ENCODE results near the gene CPT1C. TPM values are rescaled to one million over a fixed set of nuclear protein-coding genes. Genes with fewer than 3 reads are reported as not detected.

CPT1C gene
- polyA plus RNA-seq, 3 donors from 2014 or later = not detected

GRCh38 chr19:49749771-49750170, 58.9 kb downstream of the CPT1C start:
- Mint-ChIP-seq H3K9me3 (peaks cover 0 to 3% (median 0%) of the 10 kb centered on the region in 6 donors), H3K27me3 (ENCODE audit: low read depth in 3 of 3) (peaks cover 0 to 4% (median 0%) of the 10 kb centered on the region in 3 donors), H3K4me3 (peak overlapping the region in 1 of 5 donors; percentile 44), H3K27ac (peak overlapping the region in 3 of 6 donors; percentile 13 to 85 (median 83)), H3K4me1 (peaks cover 20 to 36% of the 10 kb centered on the region in 2 donors), H3K36me3 (no peaks in the 10 kb centered on the region)
- no peak for DNase-seq

- Mint-ChIP-seq H3K36me3 (peaks cover 0 to 4% (median 0%) of the 10 kb centered on the region in 3 donors), H3K27ac (no peak overlapping the region), H3K9me3 (peaks cover 0 to 10% (median 3%) of the 10 kb centered on the region in 6 donors), H3K27me3 (ENCODE audit: low read depth in 3 of 3) (peaks cover 0 to 2% (median 2%) of the 10 kb centered on the region in 3 donors), H3K4me1 (peaks cover 20 to 28% of the 10 kb centered on the region in 2 donors), H3K4me3 (no peak overlapping the region)
- no peak for DNase-seq
Measured at GRCh38 chr19:49752701-49753100, 61.8 kb downstream of the CPT1C start.

- DNase-seq = no peak
- H3K9me3 Mint-ChIP-seq = peaks cover 0 to 10% (median 3%) of the 10 kb centered on the region in 6 donors
- H3K27ac Mint-ChIP-seq = no peak overlapping the region
- no peak overlapping the region for H3K4me3 Mint-ChIP-seq
- H3K36me3 Mint-ChIP-seq = peaks cover 0 to 4% (median 0%) of the 10 kb centered on the region in 3 donors
- H3K27me3 Mint-ChIP-seq (ENCODE audit: low read depth in 3 of 3) = peaks cover 0 to 4% (median 2%) of the 10 kb centered on the region in 3 donors
- peaks cover 0 to 3% of the 10 kb centered on the region in 2 donors for H3K4me1 Mint-ChIP-seq
Measured at GRCh38 chr19:49755956-49756355, 65.0 kb downstream of the CPT1C start.

DNA sequence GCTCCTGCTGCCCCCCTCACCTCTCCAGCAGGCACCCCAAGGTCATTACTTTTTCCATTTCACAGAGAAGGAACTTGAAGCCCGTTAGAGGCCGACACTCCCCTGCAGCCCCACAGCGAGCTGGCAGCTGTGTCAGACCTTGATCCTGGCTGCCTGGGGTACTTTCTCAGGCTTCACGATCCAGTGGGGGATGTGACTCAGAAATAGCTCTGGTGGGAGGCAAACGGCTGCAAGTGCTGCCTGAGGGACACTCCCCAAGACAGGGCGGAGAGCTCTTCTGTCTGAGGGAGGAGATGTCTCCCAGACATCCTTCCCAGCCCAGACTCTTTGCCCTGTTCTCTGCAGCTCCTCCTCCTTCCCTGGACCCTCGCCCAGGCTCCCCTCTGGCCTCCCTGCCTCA, 67.4 kb downstream of the CPT1C start:
- no peak overlapping the region for H3K4me3 Mint-ChIP-seq
- DNase-seq = no peak
- peaks cover 0 to 4% (median 4%) of the 10 kb centered on the region in 3 donors for H3K27me3 Mint-ChIP-seq (ENCODE audit: low read depth in 3 of 3)
- peaks cover 0 to 4% (median 0%) of the 10 kb centered on the region in 3 donors for H3K36me3 Mint-ChIP-seq
- H3K27ac Mint-ChIP-seq = no peak overlapping the region
- no peaks in the 10 kb centered on the region for H3K4me1 Mint-ChIP-seq
- H3K9me3 Mint-ChIP-seq = peaks cover 0 to 10% (median 3%) of the 10 kb centered on the region in 6 donors

GRCh38 chr19:49761249-49761624, 70.3 kb downstream of the CPT1C start:
- no peak overlapping the region for H3K27ac Mint-ChIP-seq
- H3K4me3 Mint-ChIP-seq = no peak overlapping the region
- DNase-seq = no peak
- peaks cover 1 to 8% (median 6%) of the 10 kb centered on the region in 3 donors for H3K27me3 Mint-ChIP-seq (ENCODE audit: low read depth in 3 of 3)
- H3K36me3 Mint-ChIP-seq = no peaks in the 10 kb centered on the region
- H3K9me3 Mint-ChIP-seq = peaks cover 0 to under 1% (median 0%) of the 10 kb centered on the region in 6 donors
- peaks cover 5 to 7% of the 10 kb centered on the region in 2 donors for H3K4me1 Mint-ChIP-seq

GRCh38 chr19:49761625-49762311, 70.9 kb downstream of the CPT1C start:
- Mint-ChIP-seq H3K4me3 (no peak overlapping the region), H3K27ac (peak overlapping the region in 1 of 6 donors; percentile 17), H3K36me3 (no peaks in the 10 kb centered on the region), H3K9me3 (no peaks in the 10 kb centered on the region), H3K27me3 (ENCODE audit: low read depth in 3 of 3) (peaks cover 6 to 12% (median 10%) of the 10 kb centered on the region in 3 donors), H3K4me1 (peaks cover 9 to 11% of the 10 kb centered on the region in 2 donors)
- no peak for DNase-seq

GRCh38 chr19:49763230-49763629, 72.3 kb downstream of the CPT1C start, which contains the start of gene TSKS:
Gene TSKS (minus strand): TSS chr19:49763306. CDS start chr19:49763247, 59 bp downstream.
- Mint-ChIP-seq H3K4me3 (no peak within 1 kb of the TSS), H3K27ac (peak within 1 kb of the TSS in 1 of 6 donors; percentile 17), H3K9me3 (no peaks in the 10 kb centered on the region), H3K4me1 (peaks cover 20 to 23% of the 10 kb centered on the region in 2 donors), H3K36me3 (no peaks in the 10 kb centered on the region), H3K27me3 (ENCODE audit: low read depth in 3 of 3) (peaks cover 6 to 10% (median 8%) of the 10 kb centered on the region in 3 donors)
- DNase-seq = no peak

Other genes with a start within 250 kb of the CPT1C start
- gene SLC17A7, start 249.6 kb upstream of the CPT1C start, polyA plus RNA-seq = not detected
- 10 to 100 TPM; 91.4 to 97.6 (median 93.3) TPM for gene PIH1D1, start 239.3 kb upstream of the CPT1C start, polyA plus RNA-seq
- 10 to 100 TPM; 37.2 to 57.0 (median 42.4) TPM for gene ALDH16A1, start 237.9 kb upstream of the CPT1C start, polyA plus RNA-seq
- gene FLT3LG, start 216.9 kb upstream of the CPT1C start, polyA plus RNA-seq = 10 to 100 TPM; 22.6 to 36.6 (median 28.3) TPM
- gene RPL13A, start 203.5 kb upstream of the CPT1C start, polyA plus RNA-seq = 1,000 to 10,000 TPM in 2 of 3 donors, 100 to 1,000 TPM in 1; 840 to 2,055 (median 1,247) TPM
- 1,000 to 10,000 TPM; 1,178 to 2,153 (median 1,290) TPM for gene RPS11, start 194.7 kb upstream of the CPT1C start, polyA plus RNA-seq
- 10 to 100 TPM; 13.8 to 35.9 (median 34.9) TPM for gene FCGRT, start 178.5 kb upstream of the CPT1C start, polyA plus RNA-seq
- gene RCN3, start 163.1 kb upstream of the CPT1C start, polyA plus RNA-seq = 1 to 10 TPM in 2 of 3 donors, under 1 TPM in 1; 0.86 to 1.7 (median 1.0) TPM
- gene NOSIP, start 110.6 kb upstream of the CPT1C start, polyA plus RNA-seq = 100 to 1,000 TPM; 196 to 251 (median 239) TPM
- gene PRRG2, start 109.8 kb upstream of the CPT1C start, polyA plus RNA-seq = under 1 TPM in 1 of 3 donors, not detected in 2; 0.78 TPM
- 1 to 10 TPM in 2 of 3 donors, under 1 TPM in 1; 0.21 to 4.0 (median 2.0) TPM for gene PRR12, start 99.9 kb upstream of the CPT1C start, polyA plus RNA-seq
- 10 to 100 TPM in 2 of 3 donors, 1 to 10 TPM in 1; 9.0 to 17.3 (median 13.5) TPM for gene RRAS, start 51.0 kb upstream of the CPT1C start, polyA plus RNA-seq
- 1 to 10 TPM in 1 of 3 donors, under 1 TPM in 1, not detected in 1; 0.87 to 2.6 TPM for gene SCAF1, start 48.9 kb upstream of the CPT1C start, polyA plus RNA-seq
- 10 to 100 TPM; 63.8 to 82.0 (median 78.9) TPM for gene IRF3, start 25.3 kb upstream of the CPT1C start, polyA plus RNA-seq
- 10 to 100 TPM; 12.0 to 21.1 (median 20.4) TPM for gene BCL2L12, start 25.2 kb upstream of the CPT1C start, polyA plus RNA-seq
- gene PRMT1, start 13.8 kb upstream of the CPT1C start, polyA plus RNA-seq = 100 to 1,000 TPM; 125 to 204 (median 188) TPM
- gene ADM5, start 1.5 kb upstream of the CPT1C start, polyA plus RNA-seq = under 1 TPM in 1 of 3 donors, not detected in 2; 0.28 TPM
- gene TSKS, start 72.2 kb downstream of the CPT1C start, polyA plus RNA-seq = under 1 TPM in 1 of 3 donors, not detected in 2; 0.19 TPM
- 10 to 100 TPM in 2 of 3 donors, 1 to 10 TPM in 1; 6.4 to 27.7 (median 11.6) TPM for gene AP2A1, start 75.9 kb downstream of the CPT1C start, polyA plus RNA-seq
- 10 to 100 TPM in 1 of 3 donors, 1 to 10 TPM in 2; 7.3 to 12.0 (median 8.2) TPM for gene FUZ, start 122.2 kb downstream of the CPT1C start, polyA plus RNA-seq
- 10 to 100 TPM in 2 of 3 donors, 1 to 10 TPM in 1; 5.0 to 30.4 (median 13.9) TPM for gene MED25, start 127.2 kb downstream of the CPT1C start, polyA plus RNA-seq
- 10 to 100 TPM; 32.0 to 59.7 (median 41.4) TPM for gene PTOV1, start 160.0 kb downstream of the CPT1C start, polyA plus RNA-seq
- 10 to 100 TPM; 36.4 to 55.1 (median 41.4) TPM for gene PNKP, start 176.5 kb downstream of the CPT1C start, polyA plus RNA-seq
- gene AKT1S1, start 186.2 kb downstream of the CPT1C start, polyA plus RNA-seq = 1 to 10 TPM; 2.5 to 4.7 (median 3.3) TPM
- 10 to 100 TPM in 1 of 3 donors, 1 to 10 TPM in 2; 7.1 to 18.4 (median 7.3) TPM for gene TBC1D17, start 186.6 kb downstream of the CPT1C start, polyA plus RNA-seq
- gene IL4I1, start 205.8 kb downstream of the CPT1C start, polyA plus RNA-seq = under 1 TPM in 2 of 3 donors, not detected in 1; 0.27 to 0.40 TPM
- 1 to 10 TPM; 1.2 to 3.1 (median 2.8) TPM for gene ATF5, start 238.1 kb downstream of the CPT1C start, polyA plus RNA-seq
- 10 to 100 TPM; 21.8 to 67.1 (median 34.3) TPM for gene NUP62, start 238.4 kb downstream of the CPT1C start, polyA plus RNA-seq